Measurements from ENCODE around the gene LAMC2.

GRCh38 chr1:183279835-183280234, 93.8 kb downstream of the LAMC2 start:
- TF ChIP-seq CTCF (IDR thresholded peaks at IDR 0.05) (no peak), POLR2A (IDR thresholded peaks at IDR 0.05) (no peak)

Measured in esophagus squamous epithelium (tissue), 4 donors.